Testis (tissue), 5 donors: ENCODE measurements around the gene LYPD4. TPM values are rescaled to one million over a fixed set of nuclear protein-coding genes. Genes with fewer than 3 reads are reported as not detected.

Source experiments
- DNase-seq: peaks from one replicate; pipeline ENCODE4 v3.0.0-alpha.2; 2019
- H3K27ac ChIP-seq, 2 donors: fragments of 200-600 bp; sonication (generic); one replicate each; pipeline ENCODE4 v1.5.1; 2019
- H3K27me3 ChIP-seq: fragments of 200-600 bp; sonication (generic); one replicate; pipeline ENCODE4 v1.5.1; 2019
- H3K36me3 ChIP-seq: fragments of 200-600 bp; sonication (generic); one replicate; pipeline ENCODE4 v1.5.1; 2017; ENCODE audit warnings: low read depth; ENCODE audit errors: missing control alignments
- H3K4me1 ChIP-seq: fragments of 200-600 bp; sonication (generic); one replicate; pipeline ENCODE4 v1.5.1; 2019
- H3K4me3 ChIP-seq, 2 donors: fragments of 200-600 bp; sonication (generic); one replicate each; pipeline ENCODE4 v1.5.1; 2017 to 2019
- H3K9me3 ChIP-seq: fragments of 200-600 bp; sonication (generic); one replicate; pipeline ENCODE4 v1.5.1; 2017
- CTCF ChIP-seq, 3 experiments: fragments of 450-650 bp in 2 of 3; fragments of 200-600 bp in 1 of 3; sonication (generic) in 1 of 3; IDR thresholded peaks; one replicate each; pipeline ENCODE4 v1.5.1; 2016 to 2019; ENCODE audit warnings: antibody characterized with exemption in 3 of 3, mild to moderate bottlenecking in 2 of 3, moderate library complexity in 1 of 3
- POLR2A ChIP-seq: fragments of 450-650 bp; IDR thresholded peaks from one replicate; pipeline ENCODE4 v1.6.1; 2017; ENCODE audit warnings: antibody characterized with exemption, mild to moderate bottlenecking, moderate library complexity
- WGBS, 2 donors: methylation state at CpG; one replicate each; pipeline ENCODE4 v1.1.5; 2018; 5-methylcytosine and 5-hydroxymethylcytosine counted together
- intact Hi-C: fragments of 100-400 bp; cut with DNase I; formaldehyde crosslinking; loops from one replicate; pipeline ENCODE4 v1.15.1; 2023; ENCODE audit warnings: low total_unique reads
- long read RNA-seq, 2 donors: transcript quantifications; one replicate each; lab custom pipeline, GENCODE V29; 2026
- polyA plus RNA-seq: library from polyadenylated mRNA; stranded (reverse); fragments of 350-450 nt; fragmentation: Illumina TruSeq; extraction: RNeasy Lipid Tissue Mini Kit (QIAGEN cat#74804); gene quantifications from one replicate; pipeline ENCODE4 v1.2.3, GENCODE V29; 2014; ENCODE audit warnings: low read depth, low replicate concordance; ENCODE audit not compliant: insufficient read depth
- total RNA-seq, 2 donors: library from RNA; depleted of rRNA; stranded (reverse); fragments of >200 nt; gene quantifications; one replicate each; pipeline ENCODE4 v1.2.3, GENCODE V29; 2016

LYPD4 gene
- total RNA-seq (10 to 100 TPM; 33.6 to 68.4 TPM), polyA plus RNA-seq (198 TPM)
- long read RNA-seq, donor 1: 0 reads
- long read RNA-seq, donor 2: 0 reads

- H3K27me3 ChIP-seq: no peaks in the 10 kb centered on the region
- 68 to 71% methylated on average over 26 to 30 of the region's 30 CpGs for WGBS, 2 donors
Observed at GRCh38 chr19:41844601-41845000, at the start of gene LYPD4. Gene LYPD4 (minus strand): TSS chr19:41844683. CDS start chr19:41839285, 5,398 bp downstream.

GRCh38 chr19:41893899-41894298 lies 49.4 kb upstream of the LYPD4 start:
- H3K36me3 ChIP-seq: no peaks in the 10 kb centered on the region
- no peak overlapping the region for H3K4me3 ChIP-seq
- intact Hi-C loops: no loop called here
- H3K4me1 ChIP-seq: no peaks in the 10 kb centered on the region
- 84 to 96% methylated on average over 4 to 6 of the region's 6 CpGs for WGBS, 2 donors
- DNase-seq: no peak
- H3K27me3 ChIP-seq: no peaks in the 10 kb centered on the region
- no peak overlapping the region for H3K27ac ChIP-seq
- H3K9me3 ChIP-seq: no peaks in the 10 kb centered on the region
- TF ChIP-seq POLR2A: no peak
- no peak for TF ChIP-seq CTCF (IDR thresholded peaks at IDR 0.05)

More at GRCh38 chr19:41844601-41845000, at the start of gene LYPD4:
- DNase-seq: peak; percentile 92
- TF ChIP-seq POLR2A (no peak), CTCF (IDR thresholded peaks at IDR 0.05) (no peak)
- H3K27ac ChIP-seq: peak within 1 kb of the TSS; percentile 31 to 83
- no peaks in the 10 kb centered on the region for H3K36me3 ChIP-seq
- no peaks in the 10 kb centered on the region for H3K4me1 ChIP-seq
- peak within 1 kb of the TSS; percentile 46 to 49 for H3K4me3 ChIP-seq
- intact Hi-C loops: no loop called here
- H3K9me3 ChIP-seq: no peaks in the 10 kb centered on the region

GRCh38 chr19:41892173-41892902 lies 47.9 kb upstream of the LYPD4 start:
- Histone ChIP-seq H3K4me3 (no peak overlapping the region), H3K27ac (no peak overlapping the region), H3K36me3 (no peaks in the 10 kb centered on the region), H3K9me3 (no peaks in the 10 kb centered on the region), H3K4me1 (no peaks in the 10 kb centered on the region), H3K27me3 (no peaks in the 10 kb centered on the region)
- 90 to 93% methylated on average over 16 to 34 of the region's 34 CpGs for WGBS, 2 donors
- TF ChIP-seq POLR2A (no peak), CTCF (IDR thresholded peaks at IDR 0.05) (no peak)
- DNase-seq: no peak
- intact Hi-C loops: no loop called here

GRCh38 chr19:41890936-41891335 lies 46.5 kb upstream of the LYPD4 start:
- Histone ChIP-seq H3K27ac (no peak overlapping the region), H3K4me3 (no peak overlapping the region), H3K36me3 (no peaks in the 10 kb centered on the region), H3K27me3 (no peaks in the 10 kb centered on the region), H3K9me3 (no peaks in the 10 kb centered on the region), H3K4me1 (no peaks in the 10 kb centered on the region)
- no peak for TF ChIP-seq CTCF (IDR thresholded peaks at IDR 0.05)
- no peak for TF ChIP-seq POLR2A
- intact Hi-C loops: no loop called here
- no peak for DNase-seq
- WGBS, 2 donors: 84 to 94% methylated on average over 4 of the region's 4 CpGs

GRCh38 chr19:41889896-41890295 lies 45.4 kb upstream of the LYPD4 start:
- Histone ChIP-seq H3K27ac (no peak overlapping the region), H3K36me3 (no peaks in the 10 kb centered on the region), H3K4me1 (peaks cover 3% of the 10 kb centered on the region), H3K27me3 (no peaks in the 10 kb centered on the region), H3K9me3 (no peaks in the 10 kb centered on the region), H3K4me3 (no peak overlapping the region)
- intact Hi-C loops: no loop called here
- WGBS, 2 donors: 94 to 97% methylated on average over 8 of the region's 8 CpGs
- no peak for DNase-seq
- no peak for TF ChIP-seq POLR2A
- TF ChIP-seq CTCF (IDR thresholded peaks at IDR 0.05): no peak
